ENCODE data around the gene ANKRD13A. TPM values are rescaled to one million over a fixed set of nuclear protein-coding genes. Genes with fewer than 3 reads are reported as not detected.

ANKRD13A gene
- total and polyA plus RNA-seq, 2 of the 13 experiments (the other 11 are each of a cell fraction or from before 2014, with no cell fraction given) = 34.1 to 41.6 TPM

- no peak for TF ChIP-seq MLXIP (CRISPR knock-in tag; IDR thresholded peaks at IDR 0.05; ENCODE audit: borderline replicate concordance)
- TF ChIP-seq ZNF383 (CRISPR knock-in tag; IDR thresholded peaks at IDR 0.05; ENCODE audit: borderline replicate concordance) = no peak
- TF ChIP-seq HNRNPH1 (optimal IDR thresholded peaks at IDR 0.05; ENCODE audit: low read depth, low read length) = no peak
- TF ChIP-seq ZFX (CRISPR knock-in tag; IDR thresholded peaks at IDR 0.05; ENCODE audit: low read depth) = no peak
- TF ChIP-seq ZGPAT (CRISPR knock-in tag; IDR thresholded peaks at IDR 0.05) = peak; percentile 86
- no peak for TF ChIP-seq ZNF720 (CRISPR knock-in tag; IDR thresholded peaks at IDR 0.05)
- TF ChIP-seq SRSF1 (optimal IDR thresholded peaks at IDR 0.05; ENCODE audit: low read depth, low read length) = no peak
- TF ChIP-seq RFX5 (IDR thresholded peaks at IDR 0.05; ENCODE audit: low read depth, low read length) = no peak; the same call in 1 of the 2 replicates
- TF ChIP-seq BCL3 (CRISPR knock-in tag; IDR thresholded peaks at IDR 0.05) = no peak
- no peak for TF ChIP-seq NFE2 (CRISPR knock-in tag; IDR thresholded peaks at IDR 0.05)
- TF ChIP-seq PRDM15 (CRISPR knock-in tag; IDR thresholded peaks at IDR 0.05) = no peak
- no peak; the same call in 1 of the 2 replicates for TF ChIP-seq AFF4 (CRISPR knock-in tag; IDR thresholded peaks at IDR 0.05)
- peak; percentile 79 for TF ChIP-seq FOXO1 (CRISPR knock-in tag; IDR thresholded peaks at IDR 0.05)
- TF ChIP-seq ZZZ3 (CRISPR knock-in tag; IDR thresholded peaks at IDR 0.05; ENCODE audit: borderline replicate concordance) = no peak
- no peak for TF ChIP-seq BRD4 (CRISPR knock-in tag; IDR thresholded peaks at IDR 0.05)
Observed at GRCh38 chr12:110039085-110039807, 40.0 kb downstream of the ANKRD13A start (continued).

Data from HepG2 (cell line).